SHP77 treated with DMSO at 0.1 percent for 48 hours (cell line): ENCODE results near the gene BCL2L12.

Experiments used
- DNase-seq: peaks from one replicate; lab custom pipeline; 2025; lab: John Stamatoyannopoulos, UW

BCL2L12 gene

DNA sequence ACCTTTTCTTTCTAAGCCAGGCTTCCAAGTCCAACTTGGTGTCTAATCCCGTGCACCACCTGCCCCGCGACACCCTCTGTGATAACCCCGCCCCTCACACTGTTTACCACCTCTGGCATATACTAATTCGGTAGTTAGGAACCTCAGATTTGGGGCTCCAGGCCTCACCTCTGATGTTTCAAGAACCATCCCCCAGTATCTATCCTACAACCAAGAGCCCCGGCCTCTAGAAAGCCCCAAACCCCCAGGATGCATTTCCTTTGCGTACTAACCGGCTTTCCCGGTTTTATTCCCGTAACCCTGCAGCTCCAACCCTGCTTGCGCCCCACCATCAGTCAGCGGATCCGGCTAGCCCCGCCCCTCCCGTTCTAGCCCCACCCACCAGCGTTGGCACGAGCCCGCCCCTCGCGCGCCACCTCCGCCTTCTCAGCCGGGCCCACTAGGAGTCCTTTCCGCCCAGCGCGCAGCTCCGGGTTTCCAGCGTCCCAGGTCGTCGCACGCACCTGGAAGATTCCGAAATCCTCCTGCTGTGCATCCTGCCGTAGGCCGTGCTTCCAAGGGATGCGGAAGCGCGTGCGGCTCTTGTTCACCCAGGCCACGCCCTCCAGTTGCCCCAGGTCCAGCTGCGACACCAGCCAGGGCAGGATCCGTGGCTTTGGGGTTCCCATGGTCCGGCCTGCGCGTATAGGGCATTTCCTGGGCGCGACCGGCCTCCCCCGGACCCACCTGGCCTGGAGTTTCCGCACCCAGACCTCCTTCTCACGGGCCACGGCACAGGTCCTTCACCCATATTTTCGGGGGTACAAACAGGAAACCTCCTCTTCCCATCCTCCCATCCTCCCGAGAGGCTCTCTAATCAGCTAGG, 1.3 kb upstream of the BCL2L12 start:
- DNase-seq, result peak; percentile 48

- DNase-seq, result no peak
These were observed 740 bp upstream of the BCL2L12 start for GRCh38 chr19:49665036-49665350.

DNA sequence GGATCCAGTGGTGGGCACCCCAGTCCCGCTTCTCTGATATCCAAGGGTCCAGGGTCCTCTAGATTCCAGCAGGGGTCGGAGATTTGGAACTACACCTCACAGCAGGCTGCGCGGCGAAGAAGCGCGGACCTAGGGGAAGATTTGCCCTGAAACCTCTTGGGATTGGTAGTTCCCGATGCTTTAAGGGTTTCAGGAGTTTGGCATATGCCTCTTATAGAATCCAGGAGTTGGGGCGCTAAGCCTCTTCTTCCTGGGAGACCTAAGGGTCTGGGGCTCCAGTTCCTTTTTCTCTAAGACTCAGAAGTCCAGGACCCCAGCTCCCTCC, 349 bp downstream of the BCL2L12 start:
- DNase-seq, result no peak

DNA sequence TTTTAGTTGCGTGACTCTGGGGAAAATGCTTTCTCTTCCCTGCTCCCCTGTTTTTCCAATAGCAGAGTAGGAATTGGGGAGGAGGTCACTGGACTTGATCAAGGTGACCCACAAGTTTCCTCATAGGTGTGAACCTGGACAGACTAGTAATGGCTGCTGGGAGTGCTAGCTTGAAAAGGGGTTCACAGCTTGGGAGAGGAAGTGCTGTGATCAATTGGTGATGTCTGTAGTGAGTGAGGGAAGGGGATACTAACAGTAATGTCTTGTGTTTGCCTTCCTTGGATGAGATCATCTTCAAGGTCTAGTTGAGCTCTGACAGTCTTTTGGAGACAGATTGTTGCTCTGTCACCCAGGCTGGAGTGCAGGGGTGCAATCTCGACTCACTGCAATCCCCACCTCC, 1.7 kb downstream of the BCL2L12 start:
- DNase-seq, result no peak

DNA sequence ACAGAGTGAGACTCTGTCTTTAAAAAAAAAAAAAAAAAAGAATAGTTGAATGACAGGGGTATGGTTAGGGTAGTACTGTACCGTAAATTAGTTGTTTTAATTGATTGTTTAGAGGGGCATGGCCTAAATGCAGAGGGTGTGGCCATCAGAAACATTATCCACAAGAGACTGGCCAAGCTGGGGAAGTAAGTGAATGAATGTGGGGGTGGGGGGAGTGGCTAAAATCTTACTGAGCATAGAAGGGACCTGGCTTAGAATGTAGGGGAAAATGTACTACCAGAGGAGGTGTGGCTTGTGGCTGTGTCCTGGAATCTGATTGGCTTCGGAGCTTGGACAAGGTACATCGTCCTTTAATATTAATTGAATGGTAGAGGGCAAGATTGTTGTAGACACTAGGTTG, 3.8 kb downstream of the BCL2L12 start:
- DNase-seq, result no peak

DNA sequence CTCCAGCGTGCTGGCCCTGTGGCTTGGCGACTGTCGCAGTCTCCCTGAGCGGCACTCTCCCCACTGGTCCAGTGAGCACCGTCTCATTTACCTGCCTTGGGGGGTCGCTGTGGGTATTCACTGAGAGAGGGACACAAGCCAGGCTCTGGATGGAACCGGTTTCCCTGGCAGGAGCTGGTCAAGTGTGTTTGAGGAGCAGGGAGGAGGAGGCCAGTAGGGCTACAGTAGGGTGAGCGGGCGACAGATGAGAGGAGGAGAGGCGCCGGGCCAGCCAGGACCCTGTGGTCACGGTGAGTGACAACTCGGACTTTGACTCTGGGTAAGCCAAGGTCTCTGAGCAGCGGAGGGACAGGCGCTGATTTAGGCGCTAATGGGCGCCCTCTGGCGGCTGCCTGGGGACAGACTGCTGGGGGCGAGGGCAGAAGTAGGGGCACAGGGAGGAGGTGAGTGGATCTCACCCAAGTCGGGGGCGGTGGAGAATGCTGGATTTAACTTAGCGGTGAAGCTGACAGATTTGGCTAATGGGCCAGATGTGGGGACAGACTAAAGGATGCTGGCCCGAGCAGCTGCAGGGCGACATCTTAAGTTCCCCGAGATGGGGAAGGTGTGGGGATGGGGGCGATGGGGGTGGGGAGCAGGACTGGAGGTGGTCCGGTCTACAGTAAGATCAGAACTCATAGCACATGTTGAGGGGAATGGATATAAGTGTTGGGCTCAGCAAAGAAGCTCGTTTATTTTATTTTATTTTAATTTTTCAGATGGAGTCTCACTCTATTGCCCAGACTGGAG, 6.6 kb downstream of the BCL2L12 start:
- peak; percentile 68 for DNase-seq

DNA sequence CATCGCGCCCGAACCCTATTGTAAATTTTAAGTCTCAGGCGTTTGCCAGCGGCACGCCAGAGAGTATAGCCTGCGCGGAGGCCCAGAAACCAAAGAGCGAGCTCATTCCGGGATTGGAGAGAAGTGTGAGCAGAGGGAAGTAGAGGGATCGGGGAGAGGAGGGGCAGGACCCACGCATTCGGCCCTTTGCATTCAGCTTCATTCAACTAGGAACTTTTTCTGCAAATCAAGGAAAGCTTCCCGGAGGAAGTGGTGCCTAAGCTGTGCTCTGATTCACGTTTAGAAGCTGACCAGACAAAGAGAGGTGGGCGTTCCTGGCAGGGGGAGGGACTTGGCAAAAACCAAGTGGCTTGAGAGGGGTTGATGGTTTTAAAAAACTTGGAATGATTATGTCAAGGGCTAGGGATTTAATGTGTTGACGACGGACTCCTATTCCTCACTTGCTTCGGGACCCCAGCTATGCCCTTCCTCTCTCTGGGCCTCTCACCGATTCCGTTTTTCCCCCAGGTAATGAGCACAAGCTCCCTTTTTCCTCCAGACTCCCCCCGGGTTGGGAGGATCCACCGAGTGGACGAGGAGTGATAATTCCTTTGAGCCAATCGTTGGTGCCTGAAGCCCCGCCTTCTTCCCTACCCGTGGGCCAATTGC, 10.5 kb downstream of the BCL2L12 start:
- peak; percentile 97 for DNase-seq

GRCh38 chr19:49676784-49677230, 11.1 kb downstream of the BCL2L12 start:
- peak; percentile 100 for DNase-seq

- DNase-seq, result no peak
These were observed 11.6 kb downstream of the BCL2L12 start, which contains the start of gene PRMT1 for GRCh38 chr19:49677231-49677900. Gene PRMT1, plus strand, starts transcription at chr19:49677271. Its CDS starts 10 bp downstream, at chr19:49677281.

DNA sequence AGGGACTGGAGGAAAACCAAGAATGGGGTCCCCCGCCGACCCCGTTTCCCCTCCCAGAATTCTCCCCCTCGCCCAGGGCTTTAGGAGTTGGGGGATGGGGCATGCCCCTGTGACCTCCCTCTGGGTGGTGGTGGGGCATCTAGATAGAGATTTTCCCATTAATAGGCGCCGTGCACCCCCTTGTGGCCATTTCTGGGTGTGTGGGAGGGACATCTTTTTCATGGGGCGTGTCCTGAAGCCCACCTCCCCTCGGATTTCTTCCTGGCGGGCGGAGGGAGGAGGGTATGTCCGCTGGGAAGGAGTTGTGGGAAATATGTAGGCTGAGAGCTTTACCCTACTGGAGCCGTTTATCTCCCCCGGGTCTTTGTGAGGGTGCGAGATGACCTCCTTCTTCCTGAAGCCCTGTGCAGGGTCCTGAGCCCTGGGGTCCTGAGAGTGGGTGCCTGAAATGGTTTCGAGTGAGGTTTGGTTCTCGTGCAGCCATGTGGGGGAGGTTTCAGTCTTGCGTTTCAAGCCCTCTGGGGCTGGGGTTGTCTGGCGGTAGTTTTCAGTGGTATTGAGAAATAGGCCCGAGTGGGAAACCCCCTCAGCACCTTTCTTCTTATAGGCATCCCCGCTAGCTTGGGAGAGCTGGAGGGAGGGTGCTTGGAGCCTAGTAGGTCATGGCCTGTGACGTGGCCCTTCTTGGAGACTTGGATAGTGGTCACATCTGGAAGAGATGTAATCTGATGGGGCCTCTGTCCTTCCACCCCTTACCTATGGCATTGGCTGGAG, 12.4 kb downstream of the BCL2L12 start:
- peak; percentile 45 for DNase-seq

DNA sequence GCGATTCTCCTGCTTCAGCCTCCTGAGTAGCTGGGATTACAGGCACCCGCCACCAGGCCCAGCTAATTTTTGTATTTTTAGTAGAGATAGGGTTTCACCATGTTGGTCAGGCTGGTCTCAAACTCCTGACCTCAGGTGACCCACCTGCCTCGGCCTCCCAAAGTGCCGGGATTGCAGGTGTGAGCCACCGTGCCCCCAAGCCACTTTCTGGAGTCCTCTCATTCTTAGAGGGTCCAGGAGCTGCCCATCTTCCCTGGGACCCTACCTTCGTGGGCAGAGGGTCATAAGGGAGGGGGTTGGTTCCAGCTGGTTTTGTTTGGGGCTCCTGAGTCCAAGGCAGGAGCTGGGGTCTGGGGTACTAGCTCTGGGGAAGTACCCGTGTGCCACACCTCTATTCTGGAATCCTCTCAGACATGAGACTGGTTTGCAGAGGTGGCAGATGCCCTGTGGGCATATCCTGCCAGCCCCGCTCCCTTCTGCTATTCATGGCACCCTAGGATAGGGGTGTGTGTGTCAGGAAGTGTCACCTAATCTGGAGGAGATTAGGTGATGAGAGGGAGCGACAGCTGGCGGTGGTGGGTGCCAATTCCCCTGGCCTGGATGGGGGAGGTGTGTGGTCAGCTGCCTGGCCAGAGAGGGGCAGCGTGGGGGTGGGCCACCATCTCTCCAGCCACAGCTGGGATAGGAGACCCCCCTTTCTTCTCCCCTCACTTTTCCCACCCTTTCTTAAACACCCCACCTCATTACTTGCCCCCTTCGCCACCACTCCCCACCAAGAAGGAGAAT, 13.4 kb downstream of the BCL2L12 start:
- no peak for DNase-seq

- DNase-seq, result no peak
These were observed 14.2 kb downstream of the BCL2L12 start for GRCh38 chr19:49679771-49680413.

DNA sequence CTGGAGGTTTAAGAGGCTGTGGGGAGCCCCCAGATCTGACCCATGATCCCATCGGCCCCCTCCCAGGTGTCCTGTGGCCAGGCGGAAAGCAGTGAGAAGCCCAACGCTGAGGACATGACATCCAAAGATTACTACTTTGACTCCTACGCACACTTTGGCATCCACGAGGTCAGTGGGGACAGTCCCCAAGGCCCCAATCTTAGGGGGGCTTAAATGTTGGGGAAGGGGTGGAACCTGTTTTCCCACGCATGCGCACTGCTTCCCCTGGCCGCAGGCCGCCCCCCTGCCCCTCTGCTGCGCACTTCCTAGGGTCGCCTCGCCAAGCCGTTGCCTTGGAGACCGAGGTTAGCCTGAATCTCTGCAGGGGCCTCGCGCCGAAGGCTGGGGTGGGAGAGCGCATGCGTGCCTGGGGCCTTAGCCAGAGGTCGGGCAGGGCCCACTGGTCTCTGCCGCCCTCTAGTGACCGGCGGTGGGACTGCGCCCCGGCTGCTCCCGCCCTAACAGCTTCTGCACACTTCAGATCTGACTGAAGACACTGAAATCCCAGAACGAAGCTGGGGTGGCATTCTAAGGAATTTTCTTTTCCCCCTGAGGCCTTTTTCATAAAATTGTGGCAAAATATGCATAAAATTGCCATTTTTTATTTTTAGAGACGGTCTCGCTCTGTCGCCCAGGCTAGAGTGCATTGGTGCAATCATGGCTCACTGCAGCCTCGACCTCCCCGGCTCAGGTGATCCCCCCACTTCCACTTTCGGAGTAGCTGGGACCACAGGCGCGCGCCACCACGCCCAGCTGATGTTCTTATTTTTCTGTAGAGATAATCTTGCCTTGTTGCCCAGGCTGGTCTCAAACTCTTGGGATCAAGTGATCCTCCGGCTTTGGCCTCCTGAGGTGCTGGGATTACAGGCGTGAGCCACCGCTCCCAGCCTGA, 15.0 kb downstream of the BCL2L12 start:
- peak; percentile 63 for DNase-seq

- DNase-seq, result no peak
These were observed 16.1 kb downstream of the BCL2L12 start for GRCh38 chr19:49681830-49682229.

DNA sequence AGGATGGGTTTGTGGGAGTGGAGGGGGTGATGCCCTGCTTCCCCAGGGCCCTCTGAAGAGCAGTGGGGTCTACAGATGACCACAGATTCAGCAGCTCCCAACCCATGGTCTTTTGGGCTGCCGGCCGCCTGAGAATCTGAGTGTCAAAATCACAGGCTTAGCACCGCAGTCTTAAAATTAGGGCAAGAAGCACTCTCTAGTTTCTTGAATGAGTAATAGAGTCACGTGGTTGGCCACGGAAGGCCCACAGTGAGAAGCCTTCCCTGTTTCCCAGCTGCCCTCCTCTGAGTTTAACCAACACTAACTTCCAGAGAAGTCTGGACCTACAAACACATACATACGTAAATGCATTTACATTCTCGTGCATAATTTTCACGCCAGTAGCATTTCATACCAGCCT, 16.5 kb downstream of the BCL2L12 start:
- no peak for DNase-seq

GRCh38 chr19:49683814-49684250, 18.1 kb downstream of the BCL2L12 start:
- DNase-seq, result no peak

DNA sequence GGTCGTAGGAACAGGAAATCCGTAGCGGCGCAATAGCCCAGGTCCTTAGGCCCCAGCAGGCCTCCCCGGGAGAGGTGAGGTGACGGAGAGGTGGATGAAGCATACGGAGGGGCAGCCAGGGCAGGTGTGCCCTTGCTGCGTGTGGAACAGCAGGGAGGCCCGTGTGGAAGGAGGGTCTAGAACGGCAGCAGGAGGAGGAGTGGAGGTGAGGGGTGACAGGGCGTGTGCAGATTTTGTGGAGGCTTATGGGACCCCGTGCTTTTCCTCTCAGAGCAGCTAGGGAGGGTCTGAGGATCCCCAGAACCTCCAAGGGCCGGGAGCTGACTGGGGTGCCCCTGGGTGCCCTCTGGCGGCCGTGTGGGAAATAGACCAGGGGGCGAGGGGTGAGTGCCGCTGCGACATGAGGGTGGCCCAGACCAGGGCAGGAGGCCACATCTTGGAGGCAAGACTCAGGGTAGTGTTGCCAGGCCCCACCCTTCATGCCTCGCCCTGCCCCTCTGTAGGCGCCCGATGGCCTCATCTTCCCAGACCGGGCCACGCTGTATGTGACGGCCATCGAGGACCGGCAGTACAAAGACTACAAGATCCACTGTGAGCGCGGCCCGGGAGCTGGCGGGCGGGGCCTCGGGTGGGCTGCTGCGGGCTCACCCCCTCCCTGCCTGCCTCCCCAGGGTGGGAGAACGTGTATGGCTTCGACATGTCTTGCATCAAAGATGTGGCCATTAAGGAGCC, 18.7 kb downstream of the BCL2L12 start:
- DNase-seq, result no peak

- DNase-seq, result no peak
These were observed 19.3 kb downstream of the BCL2L12 start for GRCh38 chr19:49684983-49685553.
